Fibroblast of skin of left biceps (primary cell): ENCODE results near the gene ADAM10.

Experiments used
- DNase-seq, 2 experiments: peaks; one replicate each; pipeline ENCODE4 v3.0.0-alpha.2; 2013; ENCODE audit warnings: low read depth in 2 of 2

Gene ADAM10

DNA sequence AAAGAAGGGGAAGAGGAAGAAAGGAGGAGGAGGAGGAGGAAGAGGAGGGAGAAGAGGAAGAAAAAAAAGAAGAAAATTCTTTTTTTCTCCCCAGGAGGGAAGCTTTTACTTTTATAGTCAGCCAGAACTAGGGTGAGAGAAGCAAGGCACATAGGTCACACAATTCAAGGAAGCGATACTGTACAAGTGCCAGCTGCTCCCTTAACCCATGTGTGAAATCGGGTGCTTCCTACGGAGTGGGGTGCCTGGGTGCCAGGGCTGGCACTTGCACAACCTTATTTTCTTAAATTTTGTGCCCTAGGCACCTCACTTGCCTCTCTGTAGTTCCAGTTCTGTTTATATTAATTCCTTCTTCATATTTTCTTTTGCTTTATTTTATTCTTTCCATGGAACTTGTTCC is 167.3 kb downstream of the ADAM10 start:
- DNase-seq: no peak

DNA sequence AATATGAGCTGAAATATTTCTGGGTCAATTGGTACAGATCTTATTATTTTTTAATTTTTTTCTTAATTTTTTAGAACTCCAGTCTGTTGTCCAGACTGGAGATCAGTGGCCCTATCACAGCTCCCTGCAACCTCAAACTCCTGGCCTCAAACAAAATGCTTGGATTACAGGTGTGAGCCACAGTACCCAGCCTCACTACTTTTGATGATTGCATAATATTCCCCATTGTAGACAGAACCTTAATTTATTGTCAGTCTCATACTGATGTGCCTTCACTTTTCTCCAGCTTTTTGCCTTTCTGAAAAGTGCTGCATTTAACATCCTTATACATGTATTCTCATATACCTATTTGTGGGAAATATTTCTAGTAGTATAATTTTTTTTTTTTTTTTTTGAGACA is 172.8 kb downstream of the ADAM10 start:
- DNase-seq: no peak

DNA sequence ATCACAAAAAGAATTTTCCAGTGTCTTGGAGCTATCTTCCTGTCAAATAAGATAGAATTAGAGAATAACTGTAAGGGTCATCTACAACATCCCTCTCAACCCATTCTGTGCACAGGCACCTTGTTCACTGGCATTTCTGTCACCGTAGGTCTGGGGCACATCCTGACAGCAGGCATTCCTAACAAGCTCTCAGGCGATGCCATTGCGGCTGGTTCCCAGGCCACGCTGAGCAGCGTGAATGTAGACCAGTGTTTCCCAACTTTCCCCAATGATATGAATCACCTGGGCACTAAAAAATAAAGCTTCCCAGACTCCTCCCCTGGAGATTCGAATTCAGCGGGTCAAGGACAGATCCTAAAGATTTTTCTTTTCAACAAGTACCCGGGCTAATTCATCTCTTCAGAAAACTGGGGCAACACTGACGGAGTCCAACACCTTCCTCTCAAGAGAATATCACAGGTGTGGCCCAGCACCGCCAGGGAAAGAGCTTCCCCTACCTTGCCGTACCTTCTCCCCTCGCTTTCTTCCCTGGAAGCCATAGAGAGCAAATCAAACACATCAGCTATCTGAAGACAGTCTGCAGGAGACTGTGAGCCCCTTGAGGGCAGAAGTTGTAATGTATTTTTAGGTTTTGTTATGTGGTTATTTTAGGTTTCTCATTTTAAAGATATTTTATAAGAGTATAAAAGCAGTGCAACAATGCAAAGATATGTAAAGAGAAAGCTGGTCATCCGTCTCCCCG is 174.3 kb downstream of the ADAM10 start:
- DNase-seq: no peak

DNA sequence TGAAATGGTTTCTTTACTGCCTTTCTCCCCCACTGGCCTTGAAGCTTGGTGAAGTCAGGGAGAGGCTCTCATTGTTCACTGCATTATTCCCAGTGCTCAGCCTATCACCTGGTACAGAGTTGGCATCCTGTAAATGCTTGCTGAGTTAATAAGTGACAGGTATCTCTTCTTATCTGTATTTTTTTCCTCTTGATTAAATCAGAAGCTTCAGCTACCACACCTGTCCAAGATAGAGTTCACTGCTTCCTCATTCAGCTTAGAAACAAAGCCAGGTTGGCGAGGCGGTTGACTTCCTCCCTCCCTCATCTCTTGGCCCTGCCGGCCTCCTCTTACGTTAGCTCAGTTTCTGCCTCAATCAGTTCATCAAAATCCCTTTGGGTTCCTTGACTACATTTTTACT is 174.9 kb downstream of the ADAM10 start:
- no peak for DNase-seq

DNA sequence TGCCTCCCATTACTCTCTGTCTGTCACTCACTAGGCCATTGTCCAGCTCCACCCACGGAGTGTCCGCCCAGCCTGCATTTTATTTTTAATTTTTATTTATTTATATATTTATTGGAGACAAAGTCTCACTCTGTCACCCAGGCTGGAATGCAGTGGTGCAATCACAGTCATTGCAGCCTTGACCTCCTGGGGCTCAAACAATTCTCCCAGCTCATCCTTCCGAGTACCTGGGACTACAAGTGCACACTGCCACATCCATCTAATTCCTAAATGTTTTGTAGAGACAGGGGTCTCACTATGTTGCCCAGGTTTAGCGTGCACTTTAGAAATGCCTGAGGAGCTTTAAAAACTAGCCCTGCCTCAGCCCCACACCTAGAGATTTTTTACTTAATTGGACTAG is 176.2 kb downstream of the ADAM10 start:
- no peak for DNase-seq

DNA sequence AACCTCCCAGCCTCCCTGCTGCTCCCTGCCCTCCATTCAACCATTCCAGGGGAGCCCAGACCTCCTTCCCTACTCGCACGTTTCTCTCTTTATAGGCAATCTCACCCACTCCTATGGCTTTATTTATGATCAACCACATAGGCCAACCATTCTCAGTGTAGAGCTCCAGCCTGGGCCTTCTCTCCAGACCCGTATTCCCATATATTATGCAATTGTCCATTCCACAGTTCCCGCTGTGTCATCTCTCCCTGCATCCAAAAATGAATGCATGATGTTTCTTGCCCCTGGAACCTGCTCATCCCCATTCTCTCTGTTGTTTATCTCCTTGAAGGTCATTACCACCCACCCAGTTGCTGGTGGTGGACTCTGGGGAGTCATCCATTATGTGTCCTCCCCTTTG is 177.0 kb downstream of the ADAM10 start:
- no peak for DNase-seq

DNA sequence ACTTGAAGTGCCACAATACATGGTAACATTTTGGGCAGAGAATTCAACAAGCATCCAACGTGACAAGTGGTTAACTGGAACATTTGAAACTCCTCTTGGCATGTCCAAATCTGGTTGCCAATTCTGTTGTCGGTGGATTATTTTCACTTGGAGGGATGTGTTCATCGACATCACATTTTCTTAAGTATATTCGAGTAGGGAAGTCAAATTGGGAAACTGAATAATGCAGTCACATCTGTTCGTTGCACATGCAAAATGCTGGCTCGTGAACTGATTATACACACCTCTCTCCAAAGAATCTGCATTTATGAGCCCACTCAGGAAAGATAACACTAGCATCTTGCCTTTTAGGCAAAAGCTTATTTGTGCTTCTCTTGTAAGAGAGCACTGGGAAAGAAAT is 178.0 kb downstream of the ADAM10 start:
- DNase-seq: no peak

DNA sequence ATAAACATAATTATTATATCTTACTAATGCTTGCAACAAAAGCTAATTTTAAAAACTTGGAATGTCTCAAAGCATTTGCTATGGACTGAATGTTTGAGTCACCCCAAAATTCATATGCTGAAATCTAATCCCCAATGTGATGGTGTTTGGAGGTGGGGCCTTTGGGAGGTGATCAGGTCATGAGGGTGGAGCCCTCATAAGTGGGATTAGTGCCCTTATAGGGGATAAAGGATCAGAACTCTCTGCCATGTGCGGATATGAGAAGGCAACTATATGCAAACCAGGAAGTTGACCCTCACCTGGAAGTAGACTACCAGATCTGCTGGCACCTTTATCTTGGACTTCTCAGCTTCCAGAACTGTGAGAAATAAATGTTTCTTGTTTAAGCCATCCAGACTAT is 180.1 kb downstream of the ADAM10 start:
- no peak for DNase-seq

DNA sequence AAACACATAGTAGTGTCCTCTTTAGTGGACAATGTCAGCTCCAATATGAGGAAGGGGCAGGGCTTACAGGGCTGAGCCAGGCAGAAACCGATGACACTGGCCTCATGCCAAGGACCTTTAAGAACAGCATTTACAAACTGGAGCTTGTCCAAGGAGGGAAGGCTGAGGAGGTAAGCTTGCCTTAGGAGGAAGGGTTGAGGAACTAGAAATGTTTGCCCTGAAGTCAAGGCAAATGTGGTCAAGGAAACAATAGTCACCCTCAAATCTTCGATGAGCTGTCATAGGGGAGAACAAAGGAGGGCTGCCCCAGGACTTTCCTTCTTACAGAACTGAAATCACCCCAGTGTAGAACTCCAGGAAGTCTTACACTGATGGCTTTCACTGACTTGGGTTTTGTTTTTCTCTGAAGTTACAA is 181.3 kb downstream of the ADAM10 start:
- DNase-seq: no peak

DNA sequence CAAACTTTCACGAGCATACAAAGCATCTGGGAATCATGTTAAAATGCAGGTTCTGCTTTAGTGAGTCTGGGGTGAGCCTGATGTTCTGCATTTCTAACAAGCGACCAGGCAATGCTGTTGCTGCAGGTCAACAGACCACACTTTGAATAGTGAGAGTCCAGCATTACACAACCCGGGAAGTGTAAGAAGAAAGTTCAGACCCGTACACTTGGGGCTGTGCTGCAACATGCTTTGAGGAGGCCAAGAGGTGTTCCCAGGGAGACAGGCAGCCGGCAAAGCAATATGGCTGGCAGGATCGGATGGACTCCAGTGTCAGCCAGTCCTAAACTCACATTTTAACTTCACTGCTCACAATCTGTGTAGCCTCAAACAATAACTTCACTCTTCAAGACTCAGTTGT is 183.5 kb downstream of the ADAM10 start:
- no peak for DNase-seq

DNA sequence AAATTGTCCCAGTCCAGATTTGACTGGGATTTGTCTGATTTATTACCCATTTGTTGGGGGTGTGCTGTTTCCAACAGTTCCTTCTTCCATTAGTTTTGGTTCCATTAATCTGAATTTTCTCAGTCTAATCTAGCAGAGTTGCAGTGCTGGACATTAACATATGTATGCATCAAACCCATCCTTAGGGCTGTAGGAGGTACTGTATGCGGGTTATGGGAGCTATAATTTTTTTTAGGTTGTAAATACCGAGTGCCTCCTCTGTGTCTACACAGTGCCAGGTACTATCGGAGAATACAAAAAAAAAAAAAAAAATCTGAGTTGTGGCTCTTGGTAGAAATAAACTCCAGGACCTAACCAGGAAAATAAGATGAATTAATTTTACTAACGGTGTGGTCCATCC is 183.9 kb downstream of the ADAM10 start:
- DNase-seq: no peak

DNA sequence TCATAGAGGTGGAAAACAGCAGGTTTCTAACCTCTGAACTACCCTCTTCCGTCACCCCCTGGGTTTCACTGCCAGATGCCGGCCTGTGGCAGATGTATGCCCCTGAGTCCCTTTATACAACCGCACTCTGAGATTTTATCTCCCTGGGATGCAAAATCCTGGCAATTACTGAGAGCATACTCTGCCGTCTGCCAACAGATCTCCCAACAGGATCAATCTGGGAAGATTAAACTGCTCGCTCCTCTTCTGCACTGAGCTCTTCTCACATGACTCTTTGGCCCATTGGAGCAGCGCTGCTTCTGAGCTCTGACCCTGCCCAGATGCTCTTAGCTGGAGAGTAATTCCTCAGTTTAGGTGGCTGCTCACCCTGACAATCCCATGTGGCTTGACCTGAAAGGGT is 184.5 kb downstream of the ADAM10 start:
- no peak for DNase-seq

DNA sequence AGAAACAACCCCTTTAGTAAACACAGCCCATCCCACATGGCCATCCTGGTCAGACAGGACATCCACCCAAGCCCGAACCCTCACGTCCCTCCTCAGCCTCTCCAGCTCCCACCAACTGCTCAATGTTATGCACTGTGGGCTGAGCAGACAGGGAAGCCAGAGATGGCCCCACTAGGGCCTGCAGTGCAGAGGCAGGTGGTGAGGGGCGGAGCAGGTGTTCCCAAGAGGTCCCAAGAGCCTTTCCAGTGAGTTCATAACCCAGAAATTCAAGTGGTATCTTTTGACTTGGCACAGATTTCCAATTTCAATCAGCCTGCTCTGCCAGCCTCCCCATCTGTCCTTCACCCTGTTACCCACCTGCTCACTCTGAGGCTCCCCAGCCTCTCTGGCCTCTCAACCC is 187.4 kb downstream of the ADAM10 start:
- no peak for DNase-seq

DNA sequence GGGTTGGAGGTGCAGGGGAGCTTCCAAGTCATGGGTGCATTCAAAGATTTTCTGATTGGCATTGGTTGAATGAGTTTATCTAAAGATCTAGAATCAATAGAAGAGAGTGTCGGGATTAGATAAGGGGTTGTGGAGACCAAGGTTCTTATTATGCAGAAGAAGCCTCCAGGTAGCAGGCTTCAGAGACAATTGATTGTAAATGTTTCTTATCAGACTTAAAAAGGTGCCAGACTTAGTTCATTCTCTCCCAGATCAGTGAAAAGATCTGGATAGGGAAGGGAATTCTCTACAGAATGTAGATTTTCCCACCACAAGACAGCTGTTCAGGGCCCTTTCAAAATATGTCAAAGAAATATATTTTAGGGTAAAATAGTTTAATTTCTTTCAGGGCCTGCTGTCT is 188.2 kb downstream of the ADAM10 start:
- DNase-seq: no peak

DNA sequence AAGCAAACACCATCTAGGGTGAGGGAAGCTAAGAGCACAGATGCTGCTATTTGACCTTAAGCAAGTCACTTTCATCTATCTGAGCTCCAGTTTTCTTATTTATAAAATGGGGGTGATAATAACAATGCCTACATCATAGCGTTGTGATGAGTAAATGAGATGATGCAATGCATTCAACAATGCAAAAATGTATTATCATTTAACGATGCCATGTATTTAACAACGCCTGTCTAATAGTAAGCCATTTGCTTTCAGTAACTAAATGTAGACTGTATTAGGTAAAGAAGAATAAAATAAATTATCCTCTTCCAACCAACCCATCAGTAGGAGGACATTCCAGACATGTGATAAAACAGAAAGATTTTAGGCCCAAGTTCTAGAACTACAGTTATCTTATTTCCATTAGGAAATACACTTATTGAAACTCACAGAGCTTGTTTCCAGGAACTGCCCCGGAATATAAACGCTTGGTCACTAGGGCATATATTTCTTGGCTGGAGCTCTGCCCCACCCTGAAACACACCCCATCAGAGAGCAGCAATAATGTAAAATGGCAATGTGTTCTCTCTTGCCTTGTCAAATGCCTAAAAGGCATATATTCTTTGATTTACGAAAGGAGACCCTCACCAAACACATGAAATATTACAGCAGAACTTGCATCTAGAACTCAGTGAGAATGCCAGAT is 189.5 kb downstream of the ADAM10 start:
- no peak for DNase-seq

DNA sequence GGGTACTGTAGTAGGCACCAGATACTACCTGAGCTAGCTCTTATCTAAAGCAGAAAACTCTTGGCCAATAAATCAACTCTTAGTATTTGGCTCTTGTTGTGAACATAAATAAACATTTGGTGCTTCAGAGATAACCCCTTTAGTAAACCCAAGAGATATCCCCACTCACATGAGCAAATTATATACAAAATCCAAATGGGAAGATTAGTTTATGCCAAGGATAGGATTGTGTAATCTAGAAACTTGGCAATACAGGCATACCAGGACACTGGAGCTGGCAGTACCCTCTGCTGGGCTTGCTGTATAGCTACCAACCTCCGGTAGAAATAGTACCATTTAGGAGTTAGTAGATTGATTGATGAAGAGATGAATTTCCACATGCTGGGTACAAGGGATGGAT is 190.7 kb downstream of the ADAM10 start:
- no peak for DNase-seq

DNA sequence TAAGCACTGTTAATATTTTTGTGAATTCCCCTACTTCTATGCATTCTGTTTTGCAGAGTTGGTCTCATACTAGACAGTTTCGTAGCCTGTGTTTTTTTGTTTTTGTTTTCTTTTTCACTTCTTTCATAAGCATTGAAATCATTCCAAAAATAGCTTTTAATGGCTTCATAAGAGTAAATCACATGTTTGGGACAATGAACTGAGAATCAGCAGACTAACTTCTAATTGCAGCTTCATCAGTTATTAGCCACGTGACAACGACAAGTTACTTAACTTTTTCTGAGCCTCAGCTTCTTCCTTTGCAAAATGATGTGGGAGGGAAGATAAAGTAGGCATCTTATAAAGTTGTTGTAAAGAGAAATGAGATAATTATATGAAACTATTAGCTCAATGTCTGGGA is 193.0 kb downstream of the ADAM10 start:
- DNase-seq: no peak

DNA sequence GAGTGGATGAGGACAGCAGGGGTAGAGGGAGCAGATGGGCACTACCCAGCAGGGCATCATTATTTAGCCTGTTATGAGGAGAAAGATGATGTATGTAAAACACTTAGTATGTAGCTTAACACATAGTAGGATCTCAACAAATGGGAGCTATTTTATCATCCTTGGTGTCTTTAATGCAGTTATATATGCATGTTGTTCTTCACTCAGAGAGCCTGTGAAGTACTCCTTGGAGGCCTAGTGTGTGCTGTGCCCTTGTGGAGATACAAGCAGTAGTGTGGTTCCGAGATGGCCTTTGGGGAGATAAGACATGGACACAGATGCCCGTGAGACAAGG is 193.5 kb downstream of the ADAM10 start:
- no peak for DNase-seq

DNA sequence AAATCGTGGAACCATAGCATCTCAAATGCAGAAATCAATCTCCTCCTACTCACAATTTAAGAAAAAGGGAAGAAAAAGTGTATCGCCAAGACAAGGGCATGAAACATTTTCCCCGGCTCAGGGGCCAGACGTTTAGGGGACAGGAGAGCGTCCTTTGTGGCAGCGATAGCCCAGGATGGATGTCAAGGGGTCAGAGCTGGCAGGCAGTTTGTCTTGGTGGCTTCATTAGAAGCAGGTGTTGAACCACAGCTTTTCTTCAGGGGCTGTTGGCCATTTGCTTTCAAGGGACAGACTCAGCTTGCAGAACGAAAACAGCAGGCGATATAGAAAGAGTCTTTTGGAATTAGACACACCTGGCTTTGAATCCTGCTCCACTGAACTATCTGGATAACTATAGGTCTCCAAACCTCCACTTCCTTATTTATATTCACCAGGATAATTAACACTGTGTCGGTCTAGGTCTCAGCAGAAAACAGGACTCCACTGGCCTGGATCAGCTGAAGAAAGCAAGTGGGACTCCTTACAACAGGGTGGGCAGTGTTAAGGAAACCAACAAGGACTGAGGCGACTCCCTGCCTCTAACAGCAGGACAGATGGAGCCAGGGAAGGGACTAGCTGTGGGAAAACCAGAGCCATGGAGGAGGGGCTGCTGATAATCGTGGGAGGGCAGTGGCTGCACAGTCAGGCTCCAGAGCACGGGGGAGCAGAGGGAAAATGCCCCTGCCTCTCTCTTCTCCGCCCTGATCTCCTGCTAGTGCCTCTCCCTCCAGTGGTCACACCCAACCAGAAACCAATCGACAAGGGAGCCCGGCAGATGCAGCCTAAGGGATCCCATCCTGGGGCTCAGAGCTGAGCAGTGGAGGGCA is 194.1 kb downstream of the ADAM10 start:
- no peak for DNase-seq

DNA sequence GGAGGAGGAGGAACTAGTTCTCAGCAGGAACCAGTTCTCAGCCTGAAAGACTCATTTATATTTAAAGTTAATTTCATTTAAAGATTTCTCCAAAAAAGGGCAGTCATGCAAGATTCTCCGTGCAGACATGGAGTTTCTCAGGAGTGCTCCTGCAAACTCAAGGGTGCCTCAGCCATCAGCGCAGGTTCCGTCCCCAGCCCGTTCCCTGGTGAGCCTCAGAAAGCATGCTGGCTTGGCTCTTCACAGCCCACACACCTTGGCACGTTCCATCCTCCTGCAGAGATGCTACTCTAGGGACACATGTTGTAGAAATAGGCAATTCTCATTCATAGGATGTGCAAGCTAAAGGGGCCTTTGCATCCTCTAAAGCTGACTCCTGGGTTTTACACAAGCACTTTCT is 194.7 kb downstream of the ADAM10 start:
- DNase-seq: no peak

DNA sequence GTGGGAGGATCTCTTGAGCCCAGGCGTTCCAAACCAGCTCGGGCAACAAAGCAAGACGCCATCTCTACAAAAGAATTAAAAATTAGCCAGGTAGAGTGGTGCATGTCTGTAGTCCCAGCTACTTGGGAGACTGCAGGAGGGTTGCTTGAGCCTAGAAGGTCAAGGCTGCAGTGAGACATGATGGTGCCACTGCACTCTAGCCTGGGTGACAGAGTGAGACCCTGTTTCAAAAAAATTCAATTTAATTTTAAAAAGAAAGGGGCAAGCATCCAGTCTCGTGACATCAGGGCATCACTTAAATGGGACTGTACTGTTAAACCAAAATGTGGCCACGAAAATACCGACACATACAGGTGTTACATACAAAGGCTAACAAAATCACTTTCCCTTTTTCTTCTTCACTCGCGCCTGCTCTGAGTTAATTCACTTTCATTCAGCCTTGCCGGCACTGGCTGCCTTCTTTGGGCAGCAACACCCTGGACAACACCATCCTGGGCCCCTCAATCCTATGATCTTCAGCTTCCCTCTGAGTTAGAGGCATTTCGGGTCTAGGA is 196.1 kb downstream of the ADAM10 start:
- no peak for DNase-seq

DNA sequence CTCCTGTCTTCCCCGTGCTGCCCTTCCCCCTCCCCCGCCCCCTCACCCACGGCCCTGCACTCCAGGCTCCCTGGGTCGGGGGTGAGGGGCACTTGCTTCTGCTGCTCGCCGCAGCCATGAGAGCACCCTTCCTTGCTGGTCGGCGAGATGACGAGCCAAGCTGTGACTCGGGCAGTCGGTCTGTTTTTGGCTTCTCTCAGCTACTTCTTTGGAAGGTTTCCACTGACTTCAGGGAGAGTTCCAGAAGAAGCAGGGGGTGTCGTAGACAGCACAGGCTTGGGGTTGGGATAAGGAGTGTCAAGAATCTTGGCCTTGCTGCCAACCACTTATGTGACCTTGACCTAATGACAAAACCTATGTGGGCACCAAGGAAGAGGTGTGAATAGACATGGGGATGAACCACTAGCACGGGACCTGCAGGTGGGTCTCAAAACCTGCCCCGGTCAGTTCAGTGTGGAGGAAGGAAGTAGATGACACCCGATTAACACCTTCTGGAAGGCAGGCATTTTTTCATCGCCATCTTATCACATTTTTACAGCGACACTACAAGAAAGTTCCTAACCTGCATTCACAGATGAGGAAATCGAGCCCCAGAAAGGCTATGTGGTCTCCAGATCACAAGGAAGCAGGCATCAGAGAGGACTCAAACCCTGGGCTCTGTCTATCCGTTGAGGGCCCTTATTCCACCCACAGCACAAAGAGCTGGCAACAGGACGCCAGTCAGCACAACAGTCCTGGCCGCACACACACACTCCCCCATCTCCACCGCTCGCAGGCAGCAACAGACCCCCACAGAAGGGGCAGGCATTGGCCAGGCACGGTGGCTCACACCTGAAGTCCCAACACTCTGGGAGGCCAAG is 196.8 kb downstream of the ADAM10 start:
- DNase-seq: no peak
